Stimulated activated CD4-positive, alpha-beta T cell treated with anti-CD3 and anti-CD28 coated beads, Interleukin-1b, Interleukin-23, amount 100 ng/mL, for 48 hours (primary cell): ENCODE data around the gene PRM3.

Source experiments
- DNase-seq: peaks from one replicate; pipeline ENCODE4 v3.0.0-alpha.2; 2020

The PRM3 gene

GRCh38 chr16:11224096-11224893 is 49.1 kb downstream of the PRM3 start:
- peak; percentile 81 for DNase-seq
